Mucosa of descending colon (tissue), 3 donors: ENCODE measurements around the gene LYRM4. TPM values are rescaled to one million over a fixed set of nuclear protein-coding genes. Genes with fewer than 3 reads are reported as not detected.

Experiments used
- ATAC-seq: fragments of 200-7000 bp; cut with Tn5 transposase; one replicate; pipeline ENCODE4 v1.9.1; 2020; ENCODE audit warnings: mild to moderate bottlenecking, moderate library complexity
- DNase-seq, 3 donors: peaks; one replicate each; pipeline ENCODE4 v3.0.0-alpha.2; 2020
- H3K36me3 ChIP-seq: fragments of 200-600 bp; one replicate; pipeline ENCODE4 v1.8.0; 2021; ENCODE audit warnings: low read depth, mild to moderate bottlenecking
- H3K4me1 ChIP-seq: fragments of 200-600 bp; one replicate; pipeline ENCODE4 v1.8.0; 2021; ENCODE audit warnings: low read depth, mild to moderate bottlenecking
- H3K4me3 ChIP-seq: fragments of 200-600 bp; one replicate; pipeline ENCODE4 v1.8.0; 2021; ENCODE audit warnings: mild to moderate bottlenecking
- H3K9me3 ChIP-seq: fragments of 200-600 bp; one replicate; pipeline ENCODE4 v1.8.0; 2021; ENCODE audit warnings: mild to moderate bottlenecking
- CTCF ChIP-seq: fragments of 200-600 bp; IDR thresholded peaks from one replicate; pipeline ENCODE4 v1.8.0; 2022; ENCODE audit warnings: antibody characterized with exemption, mild to moderate bottlenecking
- intact Hi-C, 2 donors: fragments of 100-400 bp; cut with DNase I in 1 of 2; cut with micrococcal nuclease in 1 of 2; formaldehyde crosslinking; loops; one replicate each; pipeline versions ENCODE4 v1.11.0 to v1.11.1; 2022; cut with DNase I, micrococcal nuclease
- total RNA-seq, 3 donors: library from RNA; stranded (reverse); fragmentation: NEBNext Ultra II Directional in 2 of 3; extraction: Animal tissue kit (Norgen Biotek cat#: 25700) in 2 of 3; gene quantifications; one replicate each; pipeline versions ENCODE4 v1.2.1 to v1.2.4, GENCODE V29; 2021 to 2023
- donor health status: DM: no; HTN: no; CAD: no; lungs with moderate emphysema.
- donor health status: DM: no; HTN: no; CAD: no.
- donor health status: DM: no; HTN: yes; CAD: no.

Gene LYRM4
- total RNA-seq, 3 donors from 2014 or later: 13.6 to 19.8 (median 13.9) TPM

DNA sequence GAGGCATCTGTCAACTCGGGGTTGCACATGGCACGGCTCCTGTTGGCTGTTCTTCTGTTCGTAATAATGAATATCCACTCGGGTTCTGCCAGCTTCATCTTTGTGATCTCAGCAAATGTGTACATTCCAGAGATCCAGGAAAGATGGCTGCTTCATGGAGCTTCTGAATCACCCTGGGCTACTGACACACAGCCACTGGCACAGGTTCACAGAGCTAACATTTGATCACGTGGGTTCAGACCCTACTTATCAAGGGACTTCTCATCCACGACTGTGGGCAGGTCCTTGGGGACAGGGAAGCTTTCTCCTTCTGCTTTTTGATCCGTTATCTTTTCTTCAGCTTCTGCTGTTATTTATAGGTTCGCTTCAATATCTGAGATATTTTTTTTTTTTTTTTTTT lies 157.5 kb downstream of the LYRM4 start:
- no peaks in the 10 kb centered on the region for H3K9me3 ChIP-seq
- TF ChIP-seq CTCF: no peak
- H3K36me3 ChIP-seq: no peaks in the 10 kb centered on the region
- H3K4me3 ChIP-seq: no peak overlapping the region
- no peak for ATAC-seq
- H3K4me1 ChIP-seq: no peaks in the 10 kb centered on the region
- intact Hi-C loops: no loop called here
- no peak for DNase-seq

- no peak for DNase-seq
- Histone ChIP-seq H3K4me3 (no peak overlapping the region), H3K9me3 (no peaks in the 10 kb centered on the region), H3K36me3 (no peaks in the 10 kb centered on the region), H3K4me1 (no peaks in the 10 kb centered on the region)
- intact Hi-C loops: no loop called here
- ATAC-seq: no peak
- TF ChIP-seq CTCF: no peak
Measured at GRCh38 chr6:5102267-5102970, 158.3 kb downstream of the LYRM4 start.

DNA sequence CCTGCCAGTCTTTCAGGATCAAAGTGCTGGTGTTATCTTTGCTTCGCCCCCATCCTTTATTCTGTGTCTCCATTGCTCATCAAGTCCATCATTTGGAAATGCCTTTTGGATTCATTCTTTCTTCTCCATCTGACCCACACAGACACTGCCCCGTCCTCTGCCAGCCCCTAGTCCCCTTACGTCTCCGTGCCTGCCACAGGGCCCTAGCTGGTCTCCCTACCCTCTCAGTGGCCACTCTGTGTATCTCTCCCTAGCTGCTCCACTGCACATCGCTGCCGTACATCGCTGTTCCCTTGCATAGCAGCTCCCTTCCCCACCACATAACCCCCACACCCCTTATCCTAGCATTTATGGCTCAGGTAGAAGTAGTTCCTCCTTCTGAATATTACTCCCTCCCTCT lies 159.9 kb downstream of the LYRM4 start:
- no peak for ATAC-seq

GRCh38 chr6:5099537-5099936 lies 161.2 kb downstream of the LYRM4 start:
- no peak for TF ChIP-seq CTCF
- H3K9me3 ChIP-seq: no peaks in the 10 kb centered on the region
- peak; percentile 27 for ATAC-seq
- H3K4me3 ChIP-seq: no peak overlapping the region
- H3K36me3 ChIP-seq: no peaks in the 10 kb centered on the region
- intact Hi-C loops: no loop called here
- no peak for DNase-seq
- no peaks in the 10 kb centered on the region for H3K4me1 ChIP-seq

More for the DNA sequence above, 159.9 kb downstream of the LYRM4 start:
- intact Hi-C loops: no loop called here
- Histone ChIP-seq H3K36me3 (no peaks in the 10 kb centered on the region), H3K9me3 (no peaks in the 10 kb centered on the region), H3K4me3 (no peak overlapping the region), H3K4me1 (no peaks in the 10 kb centered on the region)
- no peak for DNase-seq
- TF ChIP-seq CTCF: no peak

DNA sequence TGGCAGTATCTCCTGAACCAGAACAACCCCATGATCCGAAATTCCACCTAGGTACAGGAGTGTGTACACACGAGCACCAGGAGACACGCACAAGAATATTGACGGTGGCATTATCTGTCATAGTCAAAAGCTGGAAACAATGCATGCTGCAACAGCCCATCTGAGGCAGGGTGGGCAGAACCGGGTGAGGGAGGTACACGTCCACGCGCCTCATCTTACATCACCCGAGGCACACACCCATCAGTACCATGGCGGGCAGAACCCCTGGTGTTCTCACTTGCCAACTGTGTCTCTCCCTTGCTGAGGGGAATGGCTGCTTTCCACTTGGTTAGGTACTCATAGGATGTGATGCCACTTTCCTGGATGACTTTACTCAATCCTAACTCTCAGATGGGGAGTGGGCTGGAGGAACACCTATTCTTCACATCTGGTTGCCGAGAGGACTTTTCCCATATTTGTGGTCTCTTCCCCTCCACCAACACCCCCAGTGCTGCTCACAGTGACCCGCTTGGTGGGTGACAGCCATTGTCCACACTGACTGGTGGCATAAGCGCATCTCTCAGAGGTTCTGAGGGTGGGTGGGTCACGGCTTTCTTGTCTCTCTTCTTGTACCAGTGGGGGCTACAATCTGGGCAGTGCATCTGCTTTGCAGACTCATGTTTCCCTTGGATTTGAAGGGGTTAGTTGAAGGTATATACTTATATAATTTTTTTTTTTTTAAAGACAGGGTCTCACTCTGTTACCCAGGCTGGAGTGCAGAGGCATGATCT lies 162.1 kb downstream of the LYRM4 start:
- Histone ChIP-seq H3K36me3 (no peaks in the 10 kb centered on the region), H3K9me3 (no peaks in the 10 kb centered on the region), H3K4me3 (no peak overlapping the region), H3K4me1 (no peaks in the 10 kb centered on the region)
- ATAC-seq (no peak), DNase-seq (no peak)
- intact Hi-C loops: no loop called here
- no peak for TF ChIP-seq CTCF
